HCT116 (cell line): ENCODE measurements around the gene ACOT6.

Experiments
- ATF3 ChIP-seq: IDR thresholded peaks from 2 replicates; pipeline ENCODE4 v1.6.1; 2012
- CTCF ChIP-seq, 3 experiments: fragments of 200-600 bp in 1 of 3; sonication (generic) in 1 of 3; IDR thresholded peaks in 2 of 3; conservative IDR thresholded peaks in 1 of 3; 2 replicates each; pipeline ENCODE4 v1.5.1; 2012 to 2017; ENCODE audit warnings: low read depth in 2 of 3, low read length in 2 of 3, antibody characterized with exemption in 1 of 3, borderline replicate concordance in 1 of 3, control low read depth in 1 of 3, mild to moderate bottlenecking in 1 of 3, mixed read lengths in 1 of 3, mixed run types in 1 of 3, moderate library complexity in 1 of 3; ENCODE audit not compliant: insufficient read depth in 1 of 3
- EGR1 ChIP-seq: IDR thresholded peaks from 2 replicates; pipeline ENCODE4 v1.6.1; 2012; ENCODE audit warnings: low read depth
- ELF1 ChIP-seq: IDR thresholded peaks from 2 replicates; pipeline ENCODE4 v1.6.1; 2012; ENCODE audit warnings: low read depth, borderline replicate concordance
- EZH2 ChIP-seq: fragments of 200-600 bp; sonication (generic); IDR thresholded peaks from 2 replicates; pipeline ENCODE4 v1.6.1; 2017; ENCODE audit warnings: antibody characterized with exemption, mixed run types
- JUND ChIP-seq: IDR thresholded peaks from 2 replicates; pipeline ENCODE4 v1.6.1; 2012
- POLR2AphosphoS5 ChIP-seq: IDR thresholded peaks from 2 replicates; pipeline ENCODE4 v1.6.1; 2011; ENCODE audit warnings: mild to moderate bottlenecking, low read depth, low read length, moderate library complexity
- REST ChIP-seq: IDR thresholded peaks from 2 replicates; pipeline ENCODE4 v1.6.1; 2012; ENCODE audit warnings: low read depth
- ZFX ChIP-seq: fragments of 450-650 bp; IDR thresholded peaks from 2 replicates; pipeline ENCODE4 v1.6.1; 2017

GRCh38 chr14:73662487-73662943 is 50.2 kb downstream of the ACOT6 start:
- TF ChIP-seq JUND (peak; percentile 86), ATF3 (peak; percentile 36; the same call in 1 of the 2 replicates), REST (no peak), POLR2AphosphoS5 (no peak), EGR1 (no peak), ZFX (no peak), ELF1 (no peak), CTCF (IDR thresholded peaks at IDR 0.05 in 2 of 3, conservative IDR thresholded peaks at IDR 0.05 in 1 of 3; ENCODE audit: borderline replicate concordance in 1 of 3, insufficient read depth in 1 of 3, low read depth in 2 of 3, low read length in 2 of 3) (peak; percentile 42 to 65 (median 63); a peak in 5 of 6 replicates), EZH2 (no peak)
